Stimulated activated memory B cell treated with anti-CD40 and anti-IgM and Interleukin-4, amounts not matched to agents 10 μg/mL and 1 μg/mL and 100 μg/mL, for 72 hours (primary cell): ENCODE measurements around the gene BMPER.

Source experiments
- ATAC-seq: fragments of 150-1000 bp; cut with Tn5 transposase; 2 replicates; pipeline ENCODE4 v1.10.0; 2021
- H3K27ac Mint-ChIP-seq: one replicate; pipeline ENCODE4 v1.8.0; 2022; ENCODE audit warnings: mild to moderate bottlenecking, mixed read lengths
- H3K27me3 Mint-ChIP-seq: one replicate; pipeline ENCODE4 v1.8.0; 2022; ENCODE audit warnings: mixed read lengths
- H3K36me3 Mint-ChIP-seq: one replicate; pipeline ENCODE4 v1.8.0; 2022; ENCODE audit warnings: mixed read lengths
- H3K4me1 Mint-ChIP-seq: one replicate; pipeline ENCODE4 v1.8.0; 2022; ENCODE audit warnings: mixed read lengths
- H3K4me3 Mint-ChIP-seq: one replicate; pipeline ENCODE4 v1.8.0; 2022; ENCODE audit warnings: mild to moderate bottlenecking, moderate library complexity, mixed read lengths
- H3K9me3 Mint-ChIP-seq: one replicate; pipeline ENCODE4 v1.8.0; 2022; ENCODE audit warnings: mixed read lengths

Gene BMPER

DNA sequence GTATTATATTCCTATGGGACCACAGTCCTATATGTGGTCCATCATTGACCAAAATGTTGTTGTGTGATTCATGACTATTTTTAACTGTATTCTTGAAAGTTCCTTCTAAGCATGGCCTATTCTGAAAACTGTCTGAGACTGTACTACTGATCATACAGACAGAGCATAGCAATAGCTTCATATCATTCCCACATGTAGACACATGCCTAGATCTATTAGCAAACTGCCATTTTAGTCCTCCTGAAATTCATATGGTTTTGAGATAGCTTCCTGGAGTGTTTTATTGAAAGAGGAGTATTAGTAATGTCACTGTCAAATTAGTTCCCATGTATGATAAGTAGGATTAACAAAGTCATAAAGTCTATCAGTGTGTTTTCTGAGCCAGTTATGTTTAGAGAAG lies 157.5 kb downstream of the BMPER start:
- no peaks in the 10 kb centered on the region for H3K4me1 Mint-ChIP-seq
- ATAC-seq = no peak
- H3K36me3 Mint-ChIP-seq = no peaks in the 10 kb centered on the region
- H3K27me3 Mint-ChIP-seq = no peaks in the 10 kb centered on the region
- no peak overlapping the region for H3K4me3 Mint-ChIP-seq
- no peak overlapping the region for H3K27ac Mint-ChIP-seq
- H3K9me3 Mint-ChIP-seq = no peaks in the 10 kb centered on the region

GRCh38 chr7:34064519-34065158 lies 159.3 kb downstream of the BMPER start:
- no peak for ATAC-seq
- Mint-ChIP-seq H3K4me1 (no peaks in the 10 kb centered on the region), H3K9me3 (no peaks in the 10 kb centered on the region), H3K4me3 (no peak overlapping the region), H3K36me3 (no peaks in the 10 kb centered on the region), H3K27me3 (no peaks in the 10 kb centered on the region), H3K27ac (no peak overlapping the region)

- Mint-ChIP-seq H3K9me3 (no peaks in the 10 kb centered on the region), H3K36me3 (no peaks in the 10 kb centered on the region), H3K4me1 (no peaks in the 10 kb centered on the region), H3K27me3 (no peaks in the 10 kb centered on the region), H3K4me3 (no peak overlapping the region), H3K27ac (no peak overlapping the region)
- ATAC-seq = no peak
Observed at GRCh38 chr7:34066411-34066810, 161.1 kb downstream of the BMPER start.

GRCh38 chr7:34067005-34067778 lies 161.9 kb downstream of the BMPER start:
- Mint-ChIP-seq H3K27me3 (no peaks in the 10 kb centered on the region), H3K4me1 (no peaks in the 10 kb centered on the region), H3K27ac (no peak overlapping the region), H3K36me3 (no peaks in the 10 kb centered on the region), H3K9me3 (no peaks in the 10 kb centered on the region), H3K4me3 (no peak overlapping the region)
- no peak for ATAC-seq

- ATAC-seq = no peak
- no peaks in the 10 kb centered on the region for H3K9me3 Mint-ChIP-seq
- H3K36me3 Mint-ChIP-seq = no peaks in the 10 kb centered on the region
- no peak overlapping the region for H3K27ac Mint-ChIP-seq
- H3K4me1 Mint-ChIP-seq = no peaks in the 10 kb centered on the region
- no peaks in the 10 kb centered on the region for H3K27me3 Mint-ChIP-seq
- H3K4me3 Mint-ChIP-seq = no peak overlapping the region
Observed at GRCh38 chr7:34069676-34070075, 164.3 kb downstream of the BMPER start.

DNA sequence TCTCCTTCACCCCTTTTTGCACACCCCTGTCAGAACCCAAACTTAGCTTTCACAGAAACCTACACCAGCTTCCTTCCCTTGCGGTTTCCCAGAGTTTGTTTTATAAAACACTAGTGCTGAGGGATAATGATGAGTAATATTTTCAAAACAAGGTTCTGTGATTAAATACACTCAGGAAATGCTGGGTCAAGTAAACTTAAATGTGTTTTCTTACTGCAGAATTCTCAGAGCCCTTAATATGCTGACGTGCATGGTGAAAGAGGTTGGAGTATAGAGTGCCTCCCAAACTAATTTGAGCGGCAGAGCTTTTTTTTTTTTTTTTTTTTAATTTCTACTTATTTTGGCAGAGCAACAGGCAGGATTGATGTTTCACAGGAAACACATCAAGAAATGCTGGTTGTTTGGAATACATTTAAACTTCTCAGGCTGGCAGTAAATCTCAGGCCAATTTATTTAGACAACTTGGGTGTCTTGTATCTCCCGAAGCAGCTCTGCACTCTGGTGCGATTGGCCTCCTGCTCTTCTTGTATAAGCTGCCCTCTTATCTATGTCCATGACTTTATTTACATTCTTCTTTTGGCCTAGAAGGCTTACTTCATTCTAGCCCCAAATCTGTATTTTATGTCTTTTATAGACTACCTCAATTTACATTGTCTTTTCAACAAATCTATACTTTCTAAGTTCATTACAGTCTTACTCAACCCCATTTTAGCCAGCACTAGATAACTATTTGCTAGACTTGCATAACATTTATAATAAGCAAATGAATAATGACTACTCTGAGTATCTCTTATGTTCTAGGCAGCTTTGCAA lies 165.4 kb downstream of the BMPER start:
- no peaks in the 10 kb centered on the region for H3K9me3 Mint-ChIP-seq
- no peaks in the 10 kb centered on the region for H3K4me1 Mint-ChIP-seq
- no peak for ATAC-seq
- H3K27ac Mint-ChIP-seq = no peak overlapping the region
- H3K27me3 Mint-ChIP-seq = no peaks in the 10 kb centered on the region
- H3K36me3 Mint-ChIP-seq = no peaks in the 10 kb centered on the region
- H3K4me3 Mint-ChIP-seq = no peak overlapping the region

GRCh38 chr7:34073676-34074075 lies 168.3 kb downstream of the BMPER start:
- H3K27ac Mint-ChIP-seq = no peak overlapping the region
- no peaks in the 10 kb centered on the region for H3K27me3 Mint-ChIP-seq
- no peaks in the 10 kb centered on the region for H3K36me3 Mint-ChIP-seq
- ATAC-seq = no peak
- no peaks in the 10 kb centered on the region for H3K9me3 Mint-ChIP-seq
- no peak overlapping the region for H3K4me3 Mint-ChIP-seq
- no peaks in the 10 kb centered on the region for H3K4me1 Mint-ChIP-seq

GRCh38 chr7:34074421-34074820 lies 169.1 kb downstream of the BMPER start:
- Mint-ChIP-seq H3K9me3 (no peaks in the 10 kb centered on the region), H3K27me3 (no peaks in the 10 kb centered on the region), H3K4me3 (no peak overlapping the region), H3K27ac (no peak overlapping the region), H3K4me1 (no peaks in the 10 kb centered on the region), H3K36me3 (no peaks in the 10 kb centered on the region)
- ATAC-seq = no peak

GRCh38 chr7:34075523-34076370 lies 170.4 kb downstream of the BMPER start:
- Mint-ChIP-seq H3K9me3 (no peaks in the 10 kb centered on the region), H3K36me3 (no peaks in the 10 kb centered on the region), H3K27me3 (no peaks in the 10 kb centered on the region), H3K4me3 (no peak overlapping the region), H3K4me1 (no peaks in the 10 kb centered on the region), H3K27ac (no peak overlapping the region)
- ATAC-seq = no peak

DNA sequence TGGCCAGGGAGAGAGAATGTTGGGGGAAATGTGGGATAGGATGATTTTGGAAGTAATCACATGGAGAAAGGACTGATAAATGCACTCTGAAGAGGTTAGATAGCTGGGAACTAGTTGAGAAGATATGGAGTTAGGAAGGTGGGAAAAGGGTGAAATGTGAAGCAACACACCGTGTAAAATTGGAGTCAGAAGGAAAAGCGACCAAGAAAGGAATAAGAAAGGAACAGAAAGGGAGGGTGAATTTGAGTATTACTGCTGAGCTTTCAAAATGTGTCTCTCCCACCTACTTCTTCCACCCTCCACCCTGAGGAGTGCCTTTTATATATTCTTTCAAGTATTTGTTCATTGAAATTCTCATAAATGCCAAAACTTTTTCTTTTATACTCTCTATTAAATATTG lies 171.8 kb downstream of the BMPER start:
- H3K27me3 Mint-ChIP-seq = no peaks in the 10 kb centered on the region
- no peak overlapping the region for H3K4me3 Mint-ChIP-seq
- H3K36me3 Mint-ChIP-seq = no peaks in the 10 kb centered on the region
- H3K9me3 Mint-ChIP-seq = no peaks in the 10 kb centered on the region
- no peak for ATAC-seq
- no peak overlapping the region for H3K27ac Mint-ChIP-seq
- H3K4me1 Mint-ChIP-seq = no peaks in the 10 kb centered on the region

DNA sequence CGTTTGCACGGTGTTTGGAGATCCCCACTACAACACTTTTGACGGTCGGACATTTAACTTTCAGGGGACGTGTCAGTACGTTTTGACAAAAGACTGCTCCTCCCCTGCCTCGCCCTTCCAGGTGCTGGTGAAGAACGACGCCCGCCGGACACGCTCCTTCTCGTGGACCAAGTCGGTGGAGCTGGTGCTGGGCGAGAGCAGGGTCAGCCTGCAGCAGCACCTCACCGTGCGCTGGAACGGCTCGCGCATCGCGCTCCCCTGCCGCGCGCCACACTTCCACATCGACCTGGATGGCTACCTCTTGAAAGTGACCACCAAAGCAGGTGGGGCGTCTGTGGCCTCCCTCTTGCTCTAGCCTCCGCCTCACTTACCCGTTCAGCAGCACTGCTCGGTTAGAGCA lies 173.5 kb downstream of the BMPER start:
- H3K4me1 Mint-ChIP-seq = no peaks in the 10 kb centered on the region
- no peaks in the 10 kb centered on the region for H3K27me3 Mint-ChIP-seq
- H3K36me3 Mint-ChIP-seq = no peaks in the 10 kb centered on the region
- H3K4me3 Mint-ChIP-seq = no peak overlapping the region
- H3K27ac Mint-ChIP-seq = no peak overlapping the region
- peak; percentile 27 for ATAC-seq
- H3K9me3 Mint-ChIP-seq = no peaks in the 10 kb centered on the region

DNA sequence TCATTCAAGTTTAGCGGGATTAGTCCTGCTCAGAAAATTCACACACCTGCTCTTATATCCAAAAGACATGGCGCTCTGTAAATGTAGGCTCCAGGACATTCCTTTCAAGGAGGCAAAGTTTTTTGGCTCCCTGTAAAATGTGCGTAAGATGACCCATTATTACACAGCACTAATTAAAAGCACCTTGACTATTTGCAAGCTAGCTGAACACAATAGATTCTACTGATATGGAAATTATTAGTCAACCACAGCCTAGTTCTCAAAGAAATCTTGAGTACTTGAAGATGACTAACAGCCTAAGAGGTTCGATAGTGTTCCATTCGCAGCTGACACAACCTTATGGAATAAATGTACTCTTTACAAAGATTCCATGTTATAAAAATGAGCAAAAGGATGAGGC lies 175.2 kb downstream of the BMPER start:
- Mint-ChIP-seq H3K9me3 (no peaks in the 10 kb centered on the region), H3K4me3 (no peak overlapping the region), H3K36me3 (no peaks in the 10 kb centered on the region), H3K4me1 (no peaks in the 10 kb centered on the region), H3K27ac (no peak overlapping the region), H3K27me3 (no peaks in the 10 kb centered on the region)
- ATAC-seq = no peak

DNA sequence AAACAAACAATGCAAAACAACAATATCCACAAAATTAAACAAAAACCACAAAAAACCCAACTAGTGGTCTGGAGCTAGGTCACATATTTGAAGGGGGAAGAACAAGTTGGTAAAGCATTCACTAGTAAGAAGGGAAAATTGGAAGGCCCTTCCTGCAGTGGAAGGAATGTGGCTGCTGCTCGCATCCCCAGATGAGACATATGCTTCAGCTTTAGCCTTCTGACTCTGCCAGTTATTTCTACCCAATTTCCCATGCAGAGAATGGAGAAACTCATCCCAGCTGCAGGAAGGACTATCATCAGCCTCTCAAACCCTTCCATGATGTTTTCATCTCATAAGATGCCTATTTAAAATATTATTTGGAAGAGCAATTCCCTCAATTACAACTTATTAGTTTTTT lies 176.6 kb downstream of the BMPER start:
- Mint-ChIP-seq H3K4me1 (no peaks in the 10 kb centered on the region), H3K9me3 (no peaks in the 10 kb centered on the region), H3K27me3 (no peaks in the 10 kb centered on the region), H3K36me3 (no peaks in the 10 kb centered on the region), H3K4me3 (no peak overlapping the region), H3K27ac (no peak overlapping the region)
- no peak for ATAC-seq

DNA sequence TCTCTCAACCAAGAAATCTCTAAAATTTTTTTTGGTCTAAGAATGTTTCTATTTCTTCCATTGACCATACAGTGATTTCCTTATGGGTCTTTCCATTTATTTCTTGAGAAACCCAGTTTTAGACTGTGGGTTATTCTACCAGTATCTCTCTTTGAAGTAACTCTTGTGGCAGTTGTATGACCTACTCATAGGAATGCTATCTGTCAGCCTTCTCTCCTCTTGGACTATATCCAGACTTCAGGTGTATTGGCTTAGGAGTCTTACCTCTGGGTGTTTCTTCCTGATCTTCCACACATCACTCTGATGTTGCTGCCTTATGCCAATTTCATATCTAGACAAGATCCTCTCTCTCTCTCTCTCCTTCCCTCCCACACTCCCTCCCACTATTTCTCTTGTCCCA lies 178.1 kb downstream of the BMPER start:
- Mint-ChIP-seq H3K27ac (no peak overlapping the region), H3K9me3 (no peaks in the 10 kb centered on the region), H3K36me3 (no peaks in the 10 kb centered on the region), H3K4me1 (no peaks in the 10 kb centered on the region), H3K4me3 (no peak overlapping the region), H3K27me3 (no peaks in the 10 kb centered on the region)
- no peak for ATAC-seq

DNA sequence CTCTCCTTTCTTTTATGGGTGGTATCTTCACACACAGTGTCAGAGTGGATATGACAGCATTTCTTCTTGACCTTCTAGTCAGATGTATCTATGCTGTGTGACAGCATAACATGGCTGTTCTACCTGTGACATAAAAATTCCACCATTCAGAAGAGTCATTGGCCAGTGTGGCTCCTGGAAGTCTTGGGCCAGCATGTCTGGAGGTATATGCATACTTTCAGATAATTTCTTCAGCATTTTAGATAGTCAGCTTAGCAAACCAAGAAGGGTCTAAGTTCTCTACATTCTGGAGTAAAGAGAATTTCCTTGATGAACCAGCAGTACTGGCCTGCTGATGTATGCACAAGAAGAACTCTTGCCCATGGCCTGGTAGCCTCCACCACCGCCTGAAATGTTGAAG lies 179.3 kb downstream of the BMPER start:
- H3K9me3 Mint-ChIP-seq = no peaks in the 10 kb centered on the region
- H3K27ac Mint-ChIP-seq = no peak overlapping the region
- H3K4me3 Mint-ChIP-seq = no peak overlapping the region

More for the DNA sequence above, 179.3 kb downstream of the BMPER start:
- Mint-ChIP-seq H3K27me3 (no peaks in the 10 kb centered on the region), H3K4me1 (no peaks in the 10 kb centered on the region), H3K36me3 (no peaks in the 10 kb centered on the region)
- ATAC-seq = no peak
